DMS79 (cell line): Measurements from ENCODE around the gene DNAJB6.

Experiments
- DNase-seq: peaks from one replicate; lab custom pipeline; 2025; lab: John Stamatoyannopoulos, UW

DNAJB6 gene

DNA sequence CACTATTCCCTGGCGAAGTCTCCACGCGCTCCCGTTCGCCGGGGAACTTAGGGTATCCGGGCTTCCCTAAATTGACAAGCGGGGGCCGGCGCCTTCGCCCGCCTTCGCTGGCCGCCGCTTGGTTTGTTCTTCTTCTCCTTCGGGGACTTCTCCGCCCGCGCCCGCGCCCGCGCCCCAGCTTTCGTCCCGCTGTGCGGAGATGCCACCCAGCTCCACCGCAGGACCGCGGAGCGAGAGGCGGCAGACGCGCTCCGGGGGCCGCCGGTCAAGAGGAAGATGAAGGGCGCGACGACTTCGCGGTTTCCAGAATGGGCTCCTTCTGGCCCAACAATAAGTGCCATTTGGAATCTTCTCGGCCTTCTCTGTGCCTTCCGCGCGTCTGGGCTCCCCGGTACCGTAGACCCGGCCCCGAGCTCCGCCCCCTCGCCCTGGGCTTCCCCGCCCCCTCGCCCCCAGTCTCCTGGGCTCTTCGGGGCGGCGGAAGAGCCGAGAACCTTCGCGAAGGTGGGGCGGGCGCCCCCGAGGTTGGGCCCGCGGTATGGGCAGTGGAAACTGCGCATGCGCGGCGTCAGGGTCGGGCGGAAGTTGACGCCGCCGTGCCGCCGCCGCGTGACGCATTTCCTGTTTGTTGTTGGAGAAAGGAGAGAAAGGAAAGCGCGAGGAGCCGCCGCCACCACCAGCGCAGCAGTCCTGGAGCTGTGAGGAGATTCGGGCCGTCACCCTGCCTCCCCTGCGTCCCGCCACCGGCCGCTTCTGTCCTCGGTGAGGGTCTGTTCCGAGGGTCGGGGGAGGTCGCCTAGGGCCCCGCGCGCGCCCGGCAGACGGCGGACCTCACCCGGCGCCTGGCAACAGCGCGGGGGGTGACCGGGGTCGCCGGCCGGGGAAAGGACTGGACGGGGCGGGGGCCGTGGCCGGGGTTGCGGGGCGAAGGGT is at the start of gene DNAJB6:
Gene DNAJB6 (plus strand): TSS at position 622 of the 933 bp plus-strand sequence. CDS start 21,569 bp downstream, outside the sequence.
- peak; percentile 86 for DNase-seq

DNA sequence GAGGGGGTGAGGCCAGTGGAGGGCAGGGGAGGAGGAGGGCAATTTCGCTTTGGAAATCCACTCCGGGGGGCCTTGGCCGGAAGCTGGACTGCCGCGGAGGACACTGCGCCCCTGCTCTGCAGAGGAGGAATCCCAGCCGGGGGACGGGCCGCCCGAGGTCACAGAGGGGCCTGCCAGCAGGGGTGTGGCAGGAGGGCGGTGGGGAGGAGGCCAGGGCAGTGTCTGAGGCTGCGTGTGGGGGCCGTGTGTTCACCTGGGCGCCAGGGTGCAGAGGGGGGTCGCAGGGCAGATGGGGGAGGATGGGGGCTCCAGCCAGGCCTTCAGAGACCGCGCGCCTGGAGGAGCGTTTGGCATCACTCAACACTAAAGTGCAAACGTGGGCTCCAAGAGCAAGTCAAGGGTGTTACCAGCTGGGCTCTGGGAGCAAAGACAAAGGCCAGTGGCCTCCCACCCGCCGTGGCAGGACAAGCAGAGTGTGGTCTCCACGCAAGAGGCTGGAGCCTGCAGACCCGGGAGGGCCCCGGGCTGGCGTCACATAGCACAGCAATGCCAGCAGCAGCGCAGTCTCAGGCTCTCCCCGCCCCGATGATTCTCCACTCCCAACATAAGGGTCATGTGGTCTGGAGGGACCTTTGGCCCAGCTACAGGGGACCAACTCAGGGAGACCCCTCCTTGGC is 45.3 kb upstream of the DNAJB6 start:
- no peak for DNase-seq

DNA sequence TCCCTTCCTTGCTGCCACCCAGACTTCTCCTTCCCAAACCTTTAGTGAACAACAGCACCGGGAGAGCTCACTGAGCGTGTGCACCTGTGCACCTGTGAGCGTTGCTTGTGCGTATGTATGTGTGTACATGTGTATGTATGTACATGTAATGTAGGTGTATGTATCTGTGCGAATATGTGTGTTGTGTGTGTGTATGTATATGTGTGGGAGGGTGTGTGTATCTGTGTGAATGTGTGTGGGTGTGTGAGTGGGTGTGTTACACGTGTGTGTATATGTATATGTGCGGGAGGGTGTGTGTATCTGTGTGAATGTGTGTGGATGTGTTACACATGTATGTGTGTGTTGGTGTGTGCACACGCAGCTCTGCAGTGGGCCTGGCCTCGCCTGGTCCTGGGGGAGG is 44.5 kb upstream of the DNAJB6 start:
- no peak for DNase-seq

DNA sequence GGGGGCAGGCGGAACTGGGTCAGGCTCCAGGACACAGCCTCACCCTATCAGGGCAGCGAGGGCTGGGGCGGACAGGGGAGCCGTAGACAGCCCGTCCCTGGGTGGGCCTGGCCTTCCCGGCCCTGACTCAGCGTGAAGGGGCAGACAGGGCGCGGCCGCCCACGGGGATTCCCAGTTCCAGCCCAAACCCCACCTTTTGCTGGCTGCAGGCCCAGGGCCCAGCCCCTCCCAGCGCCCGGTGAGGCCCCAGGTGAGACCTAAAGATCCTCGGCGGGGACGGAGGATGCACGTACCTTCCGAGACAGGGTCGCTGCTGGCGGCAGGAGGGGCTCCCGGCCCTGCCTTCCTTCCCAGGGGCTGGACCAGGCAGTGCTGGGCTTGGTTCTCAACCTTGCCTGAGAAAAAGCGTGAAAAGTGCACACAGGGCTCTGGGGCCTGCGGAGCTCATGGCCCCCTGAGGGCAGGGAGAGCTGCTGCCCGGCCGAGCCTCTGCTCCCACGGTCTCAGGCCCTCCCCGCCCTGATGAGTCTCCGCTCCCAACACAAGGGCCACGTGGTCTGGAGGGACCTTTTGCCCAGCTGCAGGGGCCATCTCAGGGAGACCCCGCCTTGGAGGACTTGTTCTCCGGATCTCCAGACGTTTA is 43.9 kb upstream of the DNAJB6 start:
- DNase-seq = no peak

DNA sequence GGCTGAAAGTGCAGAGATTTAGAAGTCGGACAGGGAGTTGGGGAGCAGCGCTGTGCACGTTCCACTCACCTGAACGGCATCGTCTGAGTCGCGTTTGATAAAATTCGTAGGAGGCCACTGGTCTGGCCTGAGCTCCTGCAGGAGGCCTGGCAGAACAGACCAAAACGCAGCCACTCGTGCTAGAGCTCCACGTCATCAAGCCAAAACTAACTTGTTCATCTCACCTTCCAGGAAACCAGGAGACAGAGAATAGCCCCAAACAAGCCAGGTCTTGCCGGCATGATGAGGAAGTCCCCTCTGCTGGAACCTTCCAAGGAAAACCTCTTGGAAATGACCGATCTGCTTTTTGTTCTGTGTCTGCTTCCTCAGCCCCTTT is 43.4 kb upstream of the DNAJB6 start:
- no peak for DNase-seq

DNA sequence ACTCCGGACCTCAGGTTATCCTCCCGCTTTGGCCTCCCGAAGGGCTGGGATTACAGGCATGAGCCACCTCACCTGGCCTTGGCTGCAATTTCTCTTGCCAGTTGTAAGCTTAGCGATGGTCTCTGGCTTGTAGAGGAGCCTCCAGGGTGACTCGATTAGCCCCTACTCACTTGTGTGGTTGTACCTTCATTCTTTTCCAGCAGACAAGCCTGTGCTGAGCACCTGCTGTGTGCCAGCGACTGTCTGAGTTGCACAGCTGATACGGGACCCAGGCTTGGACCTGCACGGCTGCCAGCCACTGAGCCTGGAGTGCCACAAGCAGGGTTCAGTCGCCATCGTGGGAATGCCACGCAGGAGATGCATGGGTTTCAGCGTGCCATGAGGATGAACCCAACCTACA is 42.0 kb upstream of the DNAJB6 start:
- no peak for DNase-seq

DNA sequence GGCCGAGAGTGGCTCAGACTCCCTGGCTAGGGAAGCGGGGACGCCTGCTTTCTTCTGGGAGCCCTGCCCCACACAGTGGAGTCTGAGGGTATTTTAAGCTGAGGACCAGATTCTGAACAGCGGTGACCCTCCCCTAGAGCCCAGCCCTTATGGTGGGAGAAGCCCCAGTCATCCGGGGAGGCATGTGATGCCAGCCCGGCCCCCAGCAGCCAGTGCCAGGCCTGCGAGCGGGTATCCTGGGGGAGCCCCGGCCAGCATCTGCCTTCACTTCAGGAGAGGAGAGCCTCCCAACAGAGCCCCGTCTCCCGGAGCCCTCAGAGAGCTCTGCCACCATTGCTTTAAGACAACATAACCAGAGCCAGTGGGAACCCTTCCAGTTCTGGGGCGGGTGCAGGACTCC is 41.5 kb upstream of the DNAJB6 start:
- DNase-seq = no peak

DNA sequence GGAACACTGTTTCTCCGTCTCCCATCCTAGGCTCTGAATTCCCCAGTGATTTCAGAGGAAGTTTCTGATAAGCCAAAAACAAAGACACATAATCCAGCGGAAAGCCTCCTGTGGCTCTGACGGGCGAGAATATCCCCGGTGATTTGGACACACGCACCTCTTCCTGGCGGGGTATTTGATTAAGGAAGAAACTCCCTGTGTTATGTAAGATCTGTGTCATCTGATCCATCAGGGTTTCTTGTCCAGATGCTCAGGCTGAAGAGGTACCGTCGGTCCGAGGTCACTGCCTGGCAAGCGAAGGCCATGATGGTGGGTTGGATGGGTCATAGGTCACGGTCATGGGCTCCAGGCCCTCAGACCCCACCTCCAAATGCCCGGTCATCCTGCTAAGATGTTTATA is 39.6 kb upstream of the DNAJB6 start:
- no peak for DNase-seq

DNA sequence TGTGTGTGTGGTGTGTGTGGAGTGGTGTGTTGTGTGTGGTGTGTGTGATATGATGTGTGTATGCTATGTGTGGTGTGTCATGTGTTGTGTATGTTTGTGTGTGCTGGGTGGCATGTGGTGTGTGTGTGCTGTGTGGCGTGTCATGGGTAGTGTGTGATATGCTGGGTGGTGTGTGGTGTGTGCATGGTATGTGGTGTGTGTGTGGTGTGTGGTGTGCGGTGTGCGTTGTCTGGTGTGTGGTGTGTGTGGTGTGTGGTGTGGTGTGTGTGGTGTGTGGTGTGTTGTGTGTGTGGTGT is 37.5 kb upstream of the DNAJB6 start:
- DNase-seq = no peak

DNA sequence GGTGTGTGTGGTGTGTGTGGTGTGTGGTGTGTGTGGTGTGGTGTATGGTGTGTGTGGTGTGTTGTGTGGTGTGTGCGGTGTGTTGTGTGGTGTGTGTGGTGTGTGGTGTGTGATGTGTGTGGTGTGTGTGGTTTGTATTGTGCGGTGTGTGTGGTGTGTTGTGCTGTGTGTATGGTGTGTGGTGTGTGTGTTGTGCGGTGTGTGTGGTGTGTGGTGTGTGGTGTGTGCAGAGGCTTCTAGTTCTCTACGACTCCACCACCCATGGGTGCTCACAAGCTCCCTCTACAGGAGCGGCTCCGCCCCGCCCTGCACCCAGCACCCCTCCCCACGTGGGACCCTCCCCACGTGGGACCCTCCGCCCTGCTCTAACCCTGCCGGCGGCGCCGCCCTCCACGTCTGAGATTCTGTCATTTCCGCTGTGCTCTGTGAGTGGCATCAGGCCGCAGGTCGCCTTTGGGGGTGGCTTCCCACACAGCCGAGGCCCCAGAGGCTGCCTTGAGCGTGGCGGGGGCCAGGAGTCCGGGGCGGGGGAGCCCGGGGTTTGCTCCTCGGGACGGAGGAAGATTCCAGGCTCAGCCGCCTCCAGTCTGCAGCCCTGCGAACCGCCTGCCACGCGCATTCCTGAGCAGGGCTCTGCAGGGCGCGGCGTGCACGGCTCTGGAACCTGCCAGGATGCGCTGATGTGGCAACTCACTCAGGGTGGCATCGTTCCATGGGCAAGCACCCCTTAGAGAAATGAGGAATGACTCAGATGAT is 37.0 kb upstream of the DNAJB6 start:
- DNase-seq = no peak

DNA sequence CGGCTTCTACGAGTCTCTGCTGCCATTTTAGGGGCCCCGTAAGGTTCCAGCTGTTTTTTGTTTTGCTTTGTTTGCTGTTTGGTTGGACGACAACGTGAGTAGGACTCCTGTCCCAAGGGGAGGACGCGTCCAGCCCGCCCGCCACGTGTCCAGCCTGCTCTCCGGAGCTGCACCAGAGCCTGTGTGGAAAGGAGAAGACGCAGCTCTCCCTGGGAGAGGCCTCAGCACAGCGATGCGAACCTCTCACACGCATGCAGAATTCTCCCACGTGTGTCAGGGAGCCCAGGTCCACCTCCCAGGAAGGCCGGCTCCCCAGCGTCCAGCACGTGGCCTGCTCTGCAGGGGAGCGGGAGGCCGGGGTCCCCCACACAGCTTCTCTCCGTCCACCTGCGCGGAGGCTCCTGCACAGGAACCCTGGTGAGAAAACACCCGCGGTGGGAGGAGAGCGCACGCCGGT is 36.4 kb upstream of the DNAJB6 start:
- DNase-seq = no peak

DNA sequence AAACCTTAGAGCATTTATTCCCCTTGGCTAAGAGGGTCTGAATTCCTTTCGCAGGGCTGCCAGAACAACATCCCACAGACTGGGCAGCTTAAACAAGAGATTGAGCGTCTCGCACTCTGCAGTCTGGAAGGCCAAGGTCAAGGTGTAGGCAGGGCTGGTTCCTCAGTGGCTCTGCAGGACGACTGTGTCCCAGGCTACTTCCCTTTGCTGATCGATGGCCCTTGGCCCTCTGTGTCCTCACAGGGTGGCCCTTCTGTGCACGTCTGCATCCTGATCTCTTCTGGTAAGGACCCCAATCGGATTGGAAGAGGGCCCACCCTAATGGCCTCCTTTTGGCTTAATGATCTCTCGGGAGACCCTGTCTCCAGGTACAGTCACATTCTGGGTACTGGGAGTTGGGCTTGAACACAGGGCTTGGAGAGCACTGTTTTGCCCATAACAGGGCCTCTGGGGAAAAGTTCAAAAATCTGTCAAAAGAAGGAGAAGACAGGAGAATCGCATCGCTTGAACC is 35.1 kb upstream of the DNAJB6 start:
- no peak for DNase-seq

DNA sequence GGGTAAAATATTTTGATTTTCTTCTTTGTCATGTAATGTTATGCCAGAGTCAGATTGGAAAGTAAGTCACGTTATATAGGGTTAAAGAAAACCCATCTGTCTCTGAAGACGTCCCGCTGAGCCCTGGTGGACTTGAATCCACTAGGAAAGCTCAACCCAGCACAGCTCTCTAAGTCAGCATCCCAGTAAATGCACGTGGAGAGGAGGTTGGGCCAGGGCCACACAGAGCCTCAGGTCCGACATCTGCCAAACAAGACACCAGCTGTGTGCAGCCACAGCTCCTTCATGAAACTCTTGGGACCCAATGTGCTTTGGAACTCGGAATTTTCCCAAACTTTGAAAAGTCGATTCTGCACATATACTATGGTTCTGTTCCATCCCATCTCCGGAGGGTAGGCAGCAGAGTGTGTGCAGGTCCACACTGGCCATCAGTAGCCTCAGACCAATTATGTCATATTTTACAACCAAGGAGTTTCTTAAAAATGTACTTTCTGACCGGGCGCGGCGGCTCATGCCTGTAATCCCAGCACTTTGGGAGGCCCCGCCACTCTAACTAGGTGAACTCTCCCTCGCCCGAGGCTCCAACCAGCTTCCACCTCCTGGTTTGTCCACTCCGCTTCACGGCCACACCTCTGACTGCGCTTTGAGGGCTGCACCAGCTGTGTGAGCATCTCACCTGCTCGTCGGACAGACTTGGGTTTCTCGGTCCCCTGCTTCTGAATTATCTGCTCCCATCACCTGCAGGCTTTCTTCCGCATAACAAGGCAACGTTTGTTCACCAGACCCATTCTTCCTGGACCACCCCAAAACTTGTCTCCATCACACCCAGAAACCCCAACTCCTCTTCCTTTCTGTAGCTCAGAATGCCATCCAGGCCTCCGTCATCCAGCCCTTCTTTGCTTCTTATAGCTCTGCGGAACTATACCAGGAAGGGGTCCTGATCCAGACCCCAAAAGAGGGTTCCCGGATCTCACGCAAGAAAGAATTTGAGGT is 29.7 kb upstream of the DNAJB6 start:
- DNase-seq = no peak

DNA sequence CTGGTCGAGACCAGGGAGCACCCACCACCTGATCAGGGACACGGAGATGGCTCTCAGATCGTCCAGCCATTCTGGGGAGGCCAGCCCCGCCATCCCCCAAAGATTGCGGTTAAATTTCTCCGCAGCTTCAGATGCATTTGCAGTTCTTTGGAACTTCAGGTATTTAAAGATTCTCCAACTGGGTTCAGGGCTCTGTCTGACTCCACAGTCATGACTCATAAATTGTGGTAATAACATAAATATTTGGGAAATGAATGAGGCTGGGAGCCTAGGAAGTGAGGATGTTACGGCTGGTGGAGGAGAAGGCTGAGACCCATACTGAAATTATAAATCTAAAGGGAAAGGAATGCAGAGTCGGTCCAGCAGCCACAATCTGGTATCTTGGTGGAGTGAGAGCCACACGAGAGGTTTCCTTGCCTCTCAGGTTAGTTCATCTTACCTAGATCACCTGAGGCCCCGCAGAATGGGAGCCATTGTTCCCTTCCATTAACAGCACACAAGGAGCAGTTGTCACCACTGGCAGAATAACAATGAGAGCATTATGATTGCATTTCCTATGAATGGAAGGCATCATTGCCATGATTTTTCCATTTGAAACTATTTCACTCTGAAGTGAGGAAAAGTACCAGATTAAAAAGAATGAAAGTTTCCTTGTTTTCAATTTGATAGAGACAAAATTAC is 26.7 kb upstream of the DNAJB6 start:
- DNase-seq = no peak

DNA sequence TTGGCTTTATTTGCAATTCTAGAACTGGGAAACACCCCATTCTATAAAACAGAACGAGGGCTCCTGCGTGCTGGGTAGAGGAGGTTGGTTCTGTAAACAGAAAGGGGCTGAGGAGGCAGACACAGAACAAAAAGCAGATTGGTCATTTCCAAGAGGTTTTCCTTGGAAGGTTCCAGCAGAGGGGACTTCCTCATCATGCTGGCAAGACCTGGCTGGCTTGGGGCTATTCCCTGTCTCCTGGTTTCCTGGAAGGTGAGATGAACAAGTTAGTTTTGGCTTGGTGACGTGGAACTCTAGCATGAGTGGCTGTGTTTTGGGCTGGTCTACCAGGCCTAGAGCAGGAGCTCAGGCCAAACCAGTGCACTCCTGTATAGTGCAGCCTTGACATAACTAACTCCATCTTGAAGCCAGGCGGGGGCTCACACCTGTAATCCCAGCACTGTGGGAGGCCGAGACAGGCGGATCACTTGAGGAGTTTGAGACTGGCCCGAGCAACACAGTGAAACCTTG is 26.1 kb upstream of the DNAJB6 start:
- no peak for DNase-seq

DNA sequence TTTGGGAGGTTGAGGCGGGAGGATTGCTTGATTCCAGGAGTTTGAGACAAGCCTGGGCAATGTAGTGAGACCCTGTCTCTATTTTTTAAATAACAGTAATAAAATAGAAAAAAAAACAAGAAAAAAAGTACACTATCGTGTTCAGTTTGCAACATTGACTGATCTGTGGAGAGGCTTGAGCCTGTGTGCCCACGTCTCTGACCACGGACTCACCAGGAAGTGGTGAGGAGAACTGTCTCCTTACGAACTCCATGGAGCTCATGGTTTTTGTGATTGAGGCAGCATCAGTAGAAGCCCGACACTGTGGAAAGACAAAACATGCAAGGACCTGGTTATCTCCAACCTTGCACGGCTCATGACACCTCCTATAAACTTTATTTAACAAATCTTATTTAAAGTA is 23.9 kb upstream of the DNAJB6 start:
- no peak for DNase-seq

DNA sequence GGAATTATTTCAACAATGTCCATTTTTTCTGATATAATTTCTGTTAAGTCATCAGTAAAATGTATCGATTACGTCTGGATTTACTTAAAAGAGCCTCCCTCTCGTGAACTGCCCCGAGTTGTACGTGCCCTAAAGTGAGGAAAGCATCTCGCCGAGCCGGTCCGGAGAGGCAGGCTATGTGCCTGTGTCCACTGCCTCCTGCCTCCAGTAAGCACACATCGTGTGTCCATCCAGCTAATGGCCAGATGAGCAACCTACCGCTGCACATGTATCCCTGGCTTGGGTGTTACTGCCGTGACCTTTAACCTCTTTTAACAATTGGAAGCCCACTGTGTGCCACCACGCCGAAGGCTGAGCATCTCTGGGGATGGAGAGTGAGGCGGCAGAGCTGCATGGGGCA is 23.2 kb upstream of the DNAJB6 start:
- DNase-seq = no peak

DNA sequence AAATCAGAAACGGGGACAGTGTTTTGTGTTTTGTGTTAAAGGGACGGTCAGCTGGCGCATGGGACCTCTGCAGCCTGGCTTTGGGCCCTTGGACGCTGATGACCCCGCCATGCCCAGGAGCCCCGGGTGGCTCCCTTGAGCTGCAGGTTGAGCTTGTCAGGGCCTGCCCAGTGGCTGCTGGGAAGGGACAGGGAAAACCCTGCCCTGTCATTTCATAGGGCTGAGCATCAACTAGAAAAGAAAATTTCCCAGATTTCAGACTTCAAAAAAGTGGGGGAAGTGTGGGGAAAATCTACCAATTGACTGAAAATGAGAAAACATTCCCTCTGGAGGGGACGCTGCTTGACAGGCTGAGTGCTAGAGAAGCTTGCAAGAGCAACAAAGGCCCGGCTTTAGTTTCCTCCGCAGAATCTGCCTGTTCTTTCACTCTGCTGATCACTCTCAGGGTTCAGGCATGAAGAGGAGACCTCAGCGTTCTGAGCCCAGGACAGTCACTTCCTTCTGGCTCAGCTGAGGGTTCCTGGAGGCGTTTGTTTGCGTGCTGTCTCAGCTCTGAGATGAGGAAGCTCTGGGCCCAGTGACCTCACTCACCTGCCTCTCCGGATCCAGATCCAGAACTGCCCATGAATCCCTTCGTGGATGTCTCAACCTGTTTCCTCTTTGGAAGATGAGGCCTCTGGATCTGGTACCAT is 18.6 kb upstream of the DNAJB6 start:
- no peak for DNase-seq

DNA sequence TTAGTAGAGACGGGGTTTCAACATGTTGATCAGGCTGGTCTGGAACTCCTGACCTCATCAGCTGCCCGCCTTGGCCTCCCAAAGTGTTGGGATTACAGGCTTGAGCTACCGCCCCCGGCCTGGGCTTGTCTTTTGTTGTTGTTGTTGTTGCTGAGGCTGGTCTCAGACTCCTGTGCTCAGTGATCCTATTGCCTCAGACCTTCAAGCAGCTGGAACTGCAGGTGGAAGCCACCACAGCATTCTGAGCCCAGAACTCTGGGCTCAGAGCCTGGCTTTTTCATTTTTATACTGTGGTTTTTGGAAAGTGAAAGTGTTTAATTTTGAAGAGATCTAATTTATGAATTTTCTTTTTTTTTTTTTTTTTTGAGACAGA is 16.2 kb upstream of the DNAJB6 start:
- no peak for DNase-seq

DNA sequence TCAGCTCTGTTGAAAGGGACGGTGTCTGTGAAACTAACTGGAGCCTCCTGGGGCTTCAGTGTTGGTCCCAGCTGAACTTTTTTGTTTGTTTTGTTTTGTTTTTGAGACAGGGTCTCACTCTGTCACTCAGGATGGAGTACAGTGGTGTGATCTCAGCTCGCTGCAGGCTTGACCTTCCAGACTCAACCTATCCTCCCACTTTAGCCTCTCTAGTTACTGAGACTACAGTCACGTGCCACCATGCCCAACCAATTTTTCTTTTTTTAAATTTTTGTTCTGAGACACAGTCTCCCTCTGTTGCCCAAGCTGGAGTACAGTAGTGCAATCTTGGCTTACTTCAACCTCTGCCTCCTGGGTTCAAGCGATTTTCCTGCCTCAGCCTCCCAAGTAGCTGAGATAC is 13.4 kb upstream of the DNAJB6 start:
- no peak for DNase-seq
